ENCODE results near the gene PRSS57. TPM values are rescaled to one million over a fixed set of nuclear protein-coding genes. Genes with fewer than 3 reads are reported as not detected.
"Not testable (repeated sequence)": the region's sequence is repeated elsewhere in the genome, so short reads cannot be mapped to it uniquely, and the experiment has no call there.

PRSS57 gene
- total RNA-seq, result not detected

DNA sequence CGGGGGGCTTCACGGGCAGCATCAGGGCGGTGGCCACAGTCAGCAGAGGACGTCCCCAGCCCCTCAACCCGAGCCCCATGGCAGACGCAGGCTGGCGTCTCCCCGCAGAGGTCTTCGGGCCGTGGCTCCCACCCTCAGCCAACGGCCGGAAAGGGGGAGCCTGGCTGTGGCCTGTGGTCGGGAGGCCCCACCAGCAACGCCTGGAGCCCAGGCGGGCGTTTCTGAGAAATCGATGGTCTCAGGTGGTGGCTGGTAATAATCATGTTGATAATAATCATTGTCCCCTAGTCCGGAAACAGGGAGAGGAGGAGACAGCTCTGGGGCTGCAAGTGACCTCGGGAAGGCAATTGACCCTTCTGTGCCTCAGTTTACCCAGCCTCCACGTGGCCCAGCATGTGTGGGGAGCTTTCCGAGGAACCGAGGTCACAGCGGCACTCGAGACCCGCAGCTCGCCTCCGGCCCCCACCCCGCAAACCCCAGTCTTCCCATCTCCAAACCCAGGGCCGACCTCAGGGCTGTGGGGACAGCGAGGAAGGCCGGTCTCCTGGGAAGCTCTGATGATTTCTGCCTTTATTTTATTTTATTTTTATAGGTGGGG, at the start of gene PRSS57:
PRSS57 (minus strand) TSS at position 101 of the 598 bp plus-strand sequence; CDS start at position 79, 22 bp downstream.
- intact Hi-C loops (cut with micrococcal nuclease), result no loop called here
- ChIA-PET POLR2A (no interaction called here), CTCF (no interaction called here)
- no peak for DNase-seq
- peaks cover 20% of the 10 kb centered on the region for H3K27me3 Mint-ChIP-seq
- H3K4me1 Mint-ChIP-seq (ENCODE audit: low read depth), result peaks cover 4% of the 10 kb centered on the region
- H3K4me3 Mint-ChIP-seq, result no peak within 1 kb of the TSS
- H3K27ac Mint-ChIP-seq, result no peak within 1 kb of the TSS
- H3K9me3 Mint-ChIP-seq, result no peaks in the 10 kb centered on the region
- H3K36me3 Mint-ChIP-seq, result no peaks in the 10 kb centered on the region

DNA sequence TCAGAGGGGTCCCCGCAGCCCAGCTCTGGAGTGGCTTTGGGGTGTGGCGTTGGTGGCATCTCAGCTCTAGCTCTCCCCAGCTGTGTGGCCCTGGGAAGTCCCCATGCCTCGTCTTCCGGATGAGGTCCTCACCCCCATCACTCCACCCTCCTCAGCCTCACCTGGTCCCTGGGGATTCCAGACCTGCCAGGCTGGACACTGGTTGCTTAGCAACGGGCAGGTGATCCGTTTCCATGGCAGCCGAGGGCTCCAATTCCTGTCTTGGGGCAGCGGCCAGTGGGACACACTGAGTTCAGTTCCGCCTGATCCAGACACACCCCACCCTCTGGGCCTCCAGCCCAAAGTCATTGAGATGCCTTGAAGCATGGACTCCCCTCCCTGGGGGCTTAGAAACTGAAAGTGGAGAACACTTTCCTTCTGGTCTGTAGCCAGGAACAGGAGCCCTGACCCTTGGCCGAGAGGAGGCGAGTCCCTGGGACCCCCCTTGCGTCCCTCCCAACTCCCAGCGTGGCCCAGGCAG, 48.0 kb upstream of the PRSS57 start:
- Mint-ChIP-seq H3K27me3 (no peaks in the 10 kb centered on the region), H3K4me1 (ENCODE audit: low read depth) (no peaks in the 10 kb centered on the region), H3K4me3 (no peak overlapping the region), H3K27ac (no peak overlapping the region), H3K9me3 (peaks cover 10% of the 10 kb centered on the region), H3K36me3 (no peaks in the 10 kb centered on the region)
- DNase-seq, result no peak
- ChIA-PET POLR2A (no interaction called here), CTCF (no interaction called here)
- intact Hi-C loops (cut with micrococcal nuclease), result no loop called here

DNA sequence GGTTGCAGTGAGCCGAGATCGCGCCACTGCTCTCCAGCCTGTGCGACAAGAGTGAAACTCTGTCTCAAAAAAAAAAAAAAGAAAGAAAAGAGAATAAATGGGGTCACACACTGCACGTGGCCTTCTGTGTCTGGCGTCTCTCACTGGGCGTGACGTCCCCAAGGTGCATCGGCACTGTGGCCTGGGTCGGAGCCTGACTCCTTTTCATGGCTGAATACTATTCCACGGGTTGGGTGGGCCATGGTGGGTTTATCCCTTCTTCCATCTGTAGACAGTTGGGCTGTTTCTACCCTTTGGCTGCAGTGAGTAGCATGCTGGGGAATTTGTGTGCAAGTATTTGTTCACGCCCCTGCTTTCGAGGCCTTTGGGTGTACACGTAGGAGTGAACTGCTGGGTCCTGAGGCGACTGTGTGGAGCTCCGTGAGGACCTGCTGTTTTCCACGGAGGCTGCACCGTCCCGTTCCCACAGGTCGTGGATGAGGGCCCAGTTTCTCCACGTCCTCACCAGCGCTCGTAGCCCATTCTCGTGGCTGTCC, 47.4 kb upstream of the PRSS57 start:
- H3K4me3 Mint-ChIP-seq, result no peak overlapping the region
- peaks cover 10% of the 10 kb centered on the region for H3K9me3 Mint-ChIP-seq

DNA sequence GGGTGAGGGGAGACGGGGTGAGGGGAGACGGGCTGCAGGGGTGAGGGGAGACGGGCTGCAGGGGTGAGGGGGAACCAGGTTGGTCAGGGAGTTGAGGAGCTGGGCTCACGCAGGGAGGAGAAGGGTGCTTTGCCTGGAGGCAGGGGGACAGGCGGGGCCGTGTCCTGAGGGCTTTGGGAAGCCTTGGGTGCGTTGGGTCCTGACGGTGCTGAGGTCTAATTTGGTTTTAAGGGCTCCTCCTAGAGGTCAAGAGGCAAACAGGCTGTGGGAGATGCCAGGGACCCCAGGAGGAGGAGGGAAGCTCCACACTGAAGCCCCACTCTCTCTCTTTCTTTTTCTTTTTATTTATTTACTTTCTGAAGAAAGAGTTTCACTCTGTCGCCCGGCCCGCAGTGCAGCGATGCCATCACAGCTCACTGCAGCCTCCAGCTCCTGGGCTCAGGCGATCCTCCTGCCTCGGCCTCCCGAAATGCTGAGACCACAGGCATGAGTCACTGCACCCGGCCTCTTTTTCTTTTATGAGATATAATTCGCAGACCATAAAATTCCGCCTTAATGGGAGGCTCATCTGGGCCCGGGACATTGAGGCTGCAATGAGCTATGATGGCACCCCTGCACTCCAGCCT, 46.4 kb upstream of the PRSS57 start:
- peaks cover 10% of the 10 kb centered on the region for H3K9me3 Mint-ChIP-seq
- H3K4me3 Mint-ChIP-seq, result no peak overlapping the region
- no peak overlapping the region for H3K27ac Mint-ChIP-seq
- no peaks in the 10 kb centered on the region for H3K4me1 Mint-ChIP-seq (ENCODE audit: low read depth)
- no peaks in the 10 kb centered on the region for H3K36me3 Mint-ChIP-seq
- ChIA-PET POLR2A (interaction anchor here (1.0 to 1.1 kb wide), 2 partner anchors 78 to 91 kb away, joined by 3 read pairs; partner anchors contain the start of gene RNF126), CTCF (interaction anchor here (1.3 kb wide), 1 partner anchor 78 kb away, joined by 4 read pairs; the partner anchor contains the start of gene RNF126)
- peak; percentile 20 for DNase-seq
- intact Hi-C loops (cut with micrococcal nuclease), result no loop called here
- H3K27me3 Mint-ChIP-seq, result peaks cover 5% of the 10 kb centered on the region

More for the DNA sequence above, 47.4 kb upstream of the PRSS57 start:
- Mint-ChIP-seq H3K36me3 (no peaks in the 10 kb centered on the region), H3K27ac (no peak overlapping the region), H3K27me3 (peaks cover 2% of the 10 kb centered on the region), H3K4me1 (ENCODE audit: low read depth) (no peaks in the 10 kb centered on the region)
- intact Hi-C loops (cut with micrococcal nuclease), result no loop called here
- DNase-seq, result no peak
- ChIA-PET CTCF (no interaction called here), POLR2A (interaction anchor here (1.1 kb wide), 1 partner anchor 92 kb away, joined by 3 read pairs; no protein-coding TSS in a partner anchor)

DNA sequence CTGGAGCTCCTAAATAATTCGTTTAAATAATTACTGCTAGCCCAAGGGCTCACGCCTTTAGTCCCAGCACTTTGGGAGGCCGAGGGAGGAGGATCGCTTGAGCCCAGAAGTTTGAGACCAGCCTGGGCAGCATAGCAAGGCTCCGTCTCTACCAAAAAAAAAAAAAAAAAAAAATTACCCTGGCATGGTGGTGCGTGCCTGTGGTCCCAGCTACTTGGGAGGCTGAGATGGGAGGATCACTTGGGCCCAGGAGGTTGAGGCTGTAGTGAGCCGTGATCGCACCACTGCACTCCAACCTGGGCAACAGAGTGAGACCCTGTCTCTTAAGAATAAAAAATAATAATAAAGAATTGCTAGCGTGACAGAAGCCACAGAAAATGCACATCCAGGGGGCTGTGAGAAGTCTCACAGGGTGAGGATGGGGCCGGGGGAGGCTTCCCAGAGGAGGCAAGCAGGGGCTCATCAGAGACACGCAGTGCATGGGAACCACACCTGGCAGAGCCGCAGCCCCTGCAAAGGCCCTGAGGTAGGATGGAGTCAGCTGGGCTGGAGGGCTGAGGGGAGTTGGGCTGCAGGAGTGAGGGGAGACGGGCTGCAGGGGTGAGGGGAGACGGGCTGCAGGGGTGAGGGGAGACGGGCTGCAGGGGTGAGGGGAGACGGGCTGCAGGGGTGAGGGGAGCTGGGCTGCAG, 45.7 kb upstream of the PRSS57 start:
- DNase-seq; H3K4me3 Mint-ChIP-seq; H3K27ac Mint-ChIP-seq; H3K9me3 Mint-ChIP-seq; intact Hi-C loops (cut with micrococcal nuclease); H3K4me1 Mint-ChIP-seq (ENCODE audit: low read depth); H3K27me3 Mint-ChIP-seq; H3K36me3 Mint-ChIP-seq: not testable (repeated sequence)
- CTCF ChIA-PET, result interaction anchor here (1.3 kb wide), 1 partner anchor 77 kb away, joined by 4 read pairs; the partner anchor contains the start of gene RNF126
- POLR2A ChIA-PET, result interaction anchor here (1.0 to 1.1 kb wide), 2 partner anchors 78 to 91 kb away, joined by 3 read pairs; partner anchors contain the start of gene RNF126

DNA sequence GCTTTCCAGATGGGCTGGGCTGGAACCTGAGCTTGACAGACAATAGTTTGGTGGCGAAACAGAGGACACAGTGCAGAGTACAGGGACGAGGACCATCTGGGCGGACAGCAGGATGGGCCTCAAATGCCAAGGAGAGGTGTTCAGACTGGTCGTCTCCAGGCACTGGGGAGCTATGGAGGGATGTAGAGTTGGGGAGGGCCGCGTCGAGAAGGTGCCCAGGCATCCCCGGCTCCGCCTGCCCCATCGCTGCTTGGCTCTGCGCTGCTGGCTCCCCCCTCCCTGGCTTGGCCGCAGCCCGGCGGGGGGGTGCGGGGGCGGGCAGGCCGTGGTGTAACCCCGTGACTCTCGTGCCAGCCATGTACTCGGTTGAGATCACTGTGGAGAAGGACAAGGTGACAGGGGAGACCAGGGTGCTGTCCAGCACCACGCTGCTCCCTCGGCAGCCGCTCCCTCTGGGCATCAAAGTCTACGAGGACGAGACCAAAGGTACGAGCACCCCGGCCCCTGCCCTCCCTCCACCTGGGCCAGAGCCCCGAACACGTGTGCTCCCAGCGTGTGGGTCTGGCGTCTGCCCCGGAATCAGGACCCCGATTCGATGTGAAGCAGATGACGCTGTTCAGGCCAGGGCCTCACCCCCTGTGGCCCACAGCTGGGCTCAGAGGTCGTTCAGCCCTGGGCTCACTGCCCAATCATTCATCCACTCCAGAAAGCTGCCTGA, 44.9 kb upstream of the PRSS57 start:
- Mint-ChIP-seq H3K27ac (peak overlapping the region; percentile 23), H3K4me1 (ENCODE audit: low read depth) (no peaks in the 10 kb centered on the region), H3K4me3 (no peak overlapping the region), H3K27me3 (peaks cover 5% of the 10 kb centered on the region), H3K36me3 (no peaks in the 10 kb centered on the region), H3K9me3 (peaks cover 6% of the 10 kb centered on the region)
- POLR2A ChIA-PET, result no interaction called here
- no peak for DNase-seq
- CTCF ChIA-PET, result no interaction called here
- intact Hi-C loops (cut with micrococcal nuclease), result no loop called here

DNA sequence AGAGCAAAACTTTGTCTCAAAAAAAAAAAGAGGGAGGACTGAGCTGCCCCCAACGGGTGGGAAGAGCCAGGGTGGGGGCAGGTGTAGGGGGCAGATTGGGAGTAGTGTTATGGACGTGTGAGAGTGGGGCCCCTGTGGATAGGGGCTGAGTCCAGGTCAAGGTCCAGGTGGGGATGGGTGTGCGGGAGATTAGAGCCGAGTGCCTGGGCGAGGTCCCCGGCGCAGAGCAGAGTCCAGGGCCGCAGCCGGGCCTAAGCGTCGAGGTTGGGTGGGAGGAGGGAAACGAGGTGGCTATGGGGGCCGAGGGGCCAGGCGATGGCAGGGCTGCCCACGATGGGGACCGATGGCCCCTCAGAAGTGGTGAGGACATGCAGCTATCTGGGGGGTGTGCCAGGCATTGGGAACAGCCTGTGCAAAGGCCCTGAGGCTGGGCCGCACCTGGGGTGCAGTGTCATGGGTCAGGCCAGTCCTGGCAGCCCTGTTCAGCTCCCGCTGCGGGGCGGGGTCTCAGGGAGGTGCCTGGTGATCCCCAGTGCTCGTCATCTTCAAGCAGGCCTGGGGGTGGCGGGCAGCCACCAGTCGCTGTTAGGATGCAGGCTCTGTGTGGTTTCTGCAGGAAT, 43.4 kb upstream of the PRSS57 start:
- CTCF ChIA-PET, result no interaction called here
- no peak for DNase-seq
- no peaks in the 10 kb centered on the region for H3K36me3 Mint-ChIP-seq
- peaks cover 7% of the 10 kb centered on the region for H3K27me3 Mint-ChIP-seq
- peaks cover 4% of the 10 kb centered on the region for H3K4me1 Mint-ChIP-seq (ENCODE audit: low read depth)
- H3K9me3 Mint-ChIP-seq, result peaks cover 1% of the 10 kb centered on the region
- no peak overlapping the region for H3K27ac Mint-ChIP-seq
- intact Hi-C loops (cut with micrococcal nuclease), result no loop called here
- no peak overlapping the region for H3K4me3 Mint-ChIP-seq
- POLR2A ChIA-PET, result no interaction called here

DNA sequence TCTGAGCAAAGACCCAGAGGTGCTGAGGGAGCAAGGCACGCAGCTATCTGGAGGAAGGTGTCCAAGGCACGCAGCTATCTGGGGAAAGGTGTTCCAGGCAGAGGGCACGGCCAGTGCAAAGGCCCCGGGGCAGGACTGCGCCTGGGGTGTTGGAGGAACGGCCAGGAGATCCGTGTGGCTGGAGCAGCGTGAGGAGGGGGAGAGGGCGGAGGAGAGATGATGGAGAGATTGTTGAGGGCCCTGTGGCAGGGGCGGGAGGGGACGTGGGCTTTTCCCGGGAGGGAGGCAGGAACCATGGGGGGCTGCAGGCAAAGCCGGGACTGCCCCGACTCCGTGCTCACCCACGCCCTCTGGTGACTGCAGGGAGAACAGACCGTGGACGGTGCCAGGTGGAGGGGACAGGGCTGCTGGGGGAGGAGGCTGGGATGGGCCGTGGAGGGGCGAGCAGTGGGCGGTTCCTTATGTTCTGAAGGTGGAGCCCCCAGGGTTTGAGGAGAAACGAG, 42.4 kb upstream of the PRSS57 start:
- no peaks in the 10 kb centered on the region for H3K9me3 Mint-ChIP-seq
- no peak overlapping the region for H3K4me3 Mint-ChIP-seq
- no peaks in the 10 kb centered on the region for H3K36me3 Mint-ChIP-seq
- intact Hi-C loops (cut with micrococcal nuclease), result no loop called here
- peaks cover 7% of the 10 kb centered on the region for H3K27me3 Mint-ChIP-seq
- DNase-seq, result peak; percentile 65
- POLR2A ChIA-PET, result no interaction called here
- peaks cover 4% of the 10 kb centered on the region for H3K4me1 Mint-ChIP-seq (ENCODE audit: low read depth)
- H3K27ac Mint-ChIP-seq, result no peak overlapping the region
- CTCF ChIA-PET, result interaction anchor here (0.7 kb wide), 1 partner anchor 30 kb away, joined by 3 read pairs; no protein-coding TSS in a partner anchor

DNA sequence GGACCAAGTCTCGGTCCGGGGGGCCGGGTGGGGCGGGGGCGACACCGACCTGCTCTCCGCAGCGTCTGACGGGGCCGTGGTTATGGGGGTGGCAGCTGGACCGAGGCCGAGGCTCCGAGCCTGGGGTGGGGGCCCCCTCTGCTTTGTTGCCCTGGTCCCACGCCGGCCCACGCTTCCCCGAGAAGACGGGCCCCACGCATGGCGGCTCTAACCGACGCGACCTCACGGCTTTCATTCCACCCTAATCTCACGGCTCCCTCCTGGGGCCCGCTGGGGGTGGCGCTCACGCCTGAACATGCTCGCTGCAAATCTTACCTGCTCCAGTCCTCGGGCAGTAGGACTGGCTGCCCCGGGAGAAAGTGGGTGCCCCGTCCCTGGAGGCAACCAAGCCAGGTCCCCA, 40.9 kb upstream of the PRSS57 start:
- POLR2A ChIA-PET, result no interaction called here
- peaks cover 7% of the 10 kb centered on the region for H3K27me3 Mint-ChIP-seq

DNA sequence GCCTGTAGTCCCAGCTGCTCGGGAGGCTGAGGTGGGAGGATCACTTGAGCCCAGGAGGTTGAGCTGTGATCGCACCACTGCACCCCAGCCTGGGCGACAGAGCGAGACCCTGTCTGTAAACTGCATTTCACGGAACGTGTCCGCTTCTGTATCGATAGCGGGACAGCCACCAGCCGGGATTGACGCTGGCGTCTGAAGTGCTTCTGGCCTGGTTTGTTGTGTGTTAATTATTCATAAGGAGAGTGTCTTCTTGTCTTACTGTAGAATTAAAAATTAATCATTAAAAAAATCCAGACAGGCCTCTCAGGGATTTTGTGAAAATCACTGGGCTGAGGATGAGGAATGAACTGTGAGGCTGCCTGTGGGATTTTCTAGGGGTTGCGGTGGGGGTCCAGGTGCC, 39.5 kb upstream of the PRSS57 start:
- no peak for DNase-seq
- Mint-ChIP-seq H3K9me3 (no peaks in the 10 kb centered on the region), H3K4me1 (ENCODE audit: low read depth) (peaks cover 4% of the 10 kb centered on the region), H3K4me3 (no peak overlapping the region), H3K27ac (no peak overlapping the region), H3K27me3 (peaks cover 7% of the 10 kb centered on the region), H3K36me3 (no peaks in the 10 kb centered on the region)
- intact Hi-C loops (cut with micrococcal nuclease), result loop anchor here (1.0 to 5.0 kb wide), 2 partner anchors 69 to 147 kb away; partner anchors contain the start of gene HCN2
- CTCF ChIA-PET, result interaction anchor here (0.6 to 1.9 kb wide), 14 partner anchors 12 to 154 kb away, joined by 3 to 19 read pairs (median 4); partner anchors contain the start of genes PTBP1 and RNF126
- POLR2A ChIA-PET, result interaction anchor here (1.0 kb wide), 1 partner anchor 71 kb away, joined by 4 read pairs; the partner anchor contains the start of gene RNF126

More for the DNA sequence above, 40.9 kb upstream of the PRSS57 start:
- Mint-ChIP-seq H3K36me3 (no peaks in the 10 kb centered on the region), H3K27ac (no peak overlapping the region), H3K9me3 (no peaks in the 10 kb centered on the region), H3K4me3 (no peak overlapping the region), H3K4me1 (ENCODE audit: low read depth) (peaks cover 4% of the 10 kb centered on the region)
- CTCF ChIA-PET, result no interaction called here
- intact Hi-C loops (cut with micrococcal nuclease), result no loop called here
- no peak for DNase-seq

Data from activated CD4-positive, alpha-beta memory T cell treated with anti-CD3 and anti-CD28 coated beads for 36 hours (primary cell).